HCT116 (cell line): ENCODE results near the gene TNRC6A. TPM values are rescaled to one million over a fixed set of nuclear protein-coding genes. Genes with fewer than 3 reads are reported as not detected.

Experiments
- ATAC-seq: fragments of 200-7000 bp; cut with Tn5 transposase; 2 replicates; pipeline ENCODE4 v1.9.1; 2020; ENCODE audit warnings: mild to moderate bottlenecking, moderate library complexity
- BruUV-seq: library from RNA; stranded (reverse); fragments of 400-500 nt; replicated peaks from 2 replicates; lab custom pipeline; 2021; lab: Mats Ljungman, UMichigan
- CTCF ChIA-PET: fragments of 300-600 bp; sonication (Branson Sonifier 250); formaldehyde crosslinking; loops from one replicate; lab custom pipeline; 2021; ENCODE audit warnings: antibody characterized with exemption; lab: Charles Lee
- POLR2A ChIA-PET: fragments of 300-600, 350-600 bp; sonication (Branson Sonifier 250); formaldehyde crosslinking; loops from one replicate; lab custom pipeline; 2021; ENCODE audit warnings: antibody characterized with exemption; lab: Charles Lee
- RAD21 ChIA-PET, 2 experiments: fragments of 300-600 bp; sonication (Branson Sonifier 250); formaldehyde crosslinking; loops; one replicate each; lab custom pipeline; 2023; ENCODE audit warnings: low total read pairs in 2 of 2; ENCODE audit not compliant: uncharacterized antibody in 2 of 2, unreplicated experiment in 2 of 2, low non-redundant PET in 1 of 2; lab: Charles Lee
- DNase-seq: peaks from one replicate; pipeline ENCODE4 v3.0.0-alpha.2; 2010; ENCODE audit warnings: low read depth, low spot score
- H2AFZ ChIP-seq: fragments of 200-600 bp; shearing (Covaris generic), sonication (generic); 2 replicates; pipeline ENCODE4 v1.6.1; 2017; ENCODE audit warnings: low read depth, mixed run types, mixed read lengths, antibody characterized with exemption, low read length; ENCODE audit not compliant: poor library complexity, severe bottlenecking
- H3K27ac ChIP-seq: 2 replicates; pipeline ENCODE4 v1.5.1; 2012; ENCODE audit warnings: low read depth, low read length
- H3K27me3 ChIP-seq: fragments of 200-600 bp; sonication (generic); 2 replicates; pipeline ENCODE4 v1.6.1; 2016; ENCODE audit warnings: mixed run types, low read length, mixed read lengths; ENCODE audit not compliant: insufficient read depth
- H3K36me3 ChIP-seq, 2 experiments: fragments of 200-500 bp in 1 of 2; fragments of 200-600 bp in 1 of 2; sonication (Bioruptor generic) in 1 of 2; sonication (generic) in 1 of 2; 2 replicates each; pipeline versions ENCODE4 v1.5.1 to v1.6.1; 2014 to 2016; ENCODE audit warnings: low read length in 2 of 2, inconsistent platforms in 1 of 2, mixed read lengths in 1 of 2, mixed run types in 1 of 2; ENCODE audit not compliant: insufficient read depth in 2 of 2, control insufficient read depth in 1 of 2
- H3K4me1 ChIP-seq, 2 experiments: fragments of 200-600 bp in 1 of 2; sonication (generic) in 1 of 2; 2 replicates each; pipeline versions ENCODE4 v1.5.1 to v1.6.1; 2012 to 2017; ENCODE audit warnings: low read length in 2 of 2, inconsistent platforms in 1 of 2, mild to moderate bottlenecking in 1 of 2, mixed read lengths in 1 of 2, mixed run types in 1 of 2, moderate library complexity in 1 of 2; ENCODE audit not compliant: insufficient read depth in 2 of 2, control insufficient read depth in 1 of 2
- H3K4me2 ChIP-seq: fragments of 200-600 bp; sonication (generic); 2 replicates; pipeline ENCODE4 v1.6.1; 2017; ENCODE audit warnings: mixed run types, low read length, mixed read lengths
- H3K4me3 ChIP-seq, 2 experiments: fragments of 200-600 bp in 1 of 2; sonication (generic) in 1 of 2; replicated peaks in 1 of 2; 2 replicates each; pipeline ENCODE4 v1.5.1; 2011 to 2016; ENCODE audit warnings: low read length in 2 of 2, control low read depth in 1 of 2, low read depth in 1 of 2, mild to moderate bottlenecking in 1 of 2, mixed read lengths in 1 of 2, mixed run types in 1 of 2
- H3K79me2 ChIP-seq: fragments of 200-600 bp; sonication (generic); 2 replicates; pipeline ENCODE4 v1.6.1; 2017; ENCODE audit warnings: mild to moderate bottlenecking, mixed run types, low read length, moderate library complexity, mixed read lengths; ENCODE audit not compliant: insufficient read depth
- H3K9ac ChIP-seq: fragments of 200-600 bp; sonication (generic); 2 replicates; pipeline ENCODE4 v1.6.1; 2016; ENCODE audit warnings: low read length, mixed read lengths
- H3K9me2 ChIP-seq: fragments of 200-600 bp; sonication (generic), shearing (Covaris generic); 2 replicates; pipeline ENCODE4 v1.6.1; 2017; ENCODE audit warnings: mixed run types, mild to moderate bottlenecking, moderate library complexity; ENCODE audit not compliant: insufficient read depth
- H3K9me3 ChIP-seq, 2 experiments: fragments of 200-500 bp in 1 of 2; fragments of 200-600 bp in 1 of 2; sonication (Bioruptor generic) in 1 of 2; sonication (generic) in 1 of 2; 2 replicates each; pipeline ENCODE4 v1.6.1; 2014 to 2017; ENCODE audit warnings: low read length in 2 of 2, mixed read lengths in 2 of 2, inconsistent platforms in 1 of 2, low read depth in 1 of 2, mild to moderate bottlenecking in 1 of 2, mixed run types in 1 of 2, moderate library complexity in 1 of 2; ENCODE audit not compliant: control insufficient read depth in 1 of 2, insufficient read depth in 1 of 2
- H4K20me1 ChIP-seq: fragments of 200-600 bp; sonication (generic), shearing (Covaris generic); 2 replicates; pipeline ENCODE4 v1.6.1; 2017; ENCODE audit warnings: mixed run types, mild to moderate bottlenecking, moderate library complexity; ENCODE audit not compliant: insufficient read depth
- CTCF ChIP-seq, 3 experiments: fragments of 200-600 bp in 1 of 3; sonication (generic) in 1 of 3; IDR thresholded peaks in 2 of 3; conservative IDR thresholded peaks in 1 of 3; 2 replicates each; pipeline ENCODE4 v1.5.1; 2012 to 2017; ENCODE audit warnings: low read depth in 2 of 3, low read length in 2 of 3, antibody characterized with exemption in 1 of 3, borderline replicate concordance in 1 of 3, control low read depth in 1 of 3, mild to moderate bottlenecking in 1 of 3, mixed read lengths in 1 of 3, mixed run types in 1 of 3, moderate library complexity in 1 of 3; ENCODE audit not compliant: insufficient read depth in 1 of 3
- ELF1 ChIP-seq: IDR thresholded peaks from 2 replicates; pipeline ENCODE4 v1.6.1; 2012; ENCODE audit warnings: low read depth, borderline replicate concordance
- EZH2phosphoT487 ChIP-seq: fragments of 200-600 bp; IDR thresholded peaks from 2 replicates; pipeline ENCODE4 v1.6.1; 2018; ENCODE audit warnings: antibody characterized with exemption, borderline replicate concordance
- FOSL1 ChIP-seq: IDR thresholded peaks from 2 replicates; pipeline ENCODE4 v1.6.1; 2012; ENCODE audit warnings: low read depth
- JUND ChIP-seq: IDR thresholded peaks from 2 replicates; pipeline ENCODE4 v1.6.1; 2012
- MAX ChIP-seq: IDR thresholded peaks from 2 replicates; pipeline ENCODE4 v1.6.1; 2012
- REST ChIP-seq: IDR thresholded peaks from 2 replicates; pipeline ENCODE4 v1.6.1; 2012; ENCODE audit warnings: low read depth
- ZBTB33 ChIP-seq: IDR thresholded peaks from 2 replicates; pipeline ENCODE4 v1.6.1; 2011; ENCODE audit warnings: mild to moderate bottlenecking, low read length, moderate library complexity; ENCODE audit not compliant: insufficient replicate concordance; ENCODE audit errors: extremely low read depth
- ZFX ChIP-seq: fragments of 450-650 bp; IDR thresholded peaks from 2 replicates; pipeline ENCODE4 v1.6.1; 2017
- intact Hi-C: fragments of 100-400 bp; cut with micrococcal nuclease; formaldehyde crosslinking; loops from 2 replicates; pipeline ENCODE4 v1.10.0; 2022
- total RNA-seq: library from RNA; stranded (reverse); gene quantifications from one replicate; pipeline ENCODE4 v1.2.1, GENCODE V29; 2021; ENCODE audit not compliant: unreplicated experiment

Gene TNRC6A
- total RNA-seq, 1 experiment from 2014 or later = 37.0 TPM

- ChIA-PET RAD21 (no interaction called here), POLR2A (no interaction called here), CTCF (no interaction called here)
- Histone ChIP-seq H4K20me1 (peaks cover 6% of the 10 kb centered on the region; the same call in 1 of the 2 replicates), H3K9ac (no peak overlapping the region), H3K27ac (no peak overlapping the region), H3K79me2 (no peaks in the 10 kb centered on the region), H3K36me3 (peaks cover 9 to 17% of the 10 kb centered on the region in 2 experiments; a peak in 3 of 4 replicates), H3K4me2 (no peak overlapping the region), H3K9me3 (no peaks in the 10 kb centered on the region), H3K27me3 (no peaks in the 10 kb centered on the region), H2AFZ (no peak overlapping the region), H3K9me2 (no peaks in the 10 kb centered on the region), H3K4me1 (no peaks in the 10 kb centered on the region), H3K4me3 (no peak overlapping the region)
- intact Hi-C loops = no loop called here
- ATAC-seq (no peak), DNase-seq (no peak)
- TF ChIP-seq JUND = no peak
- no peak for TF ChIP-seq ZFX
- TF ChIP-seq REST = no peak
- no peak for TF ChIP-seq MAX
- no peak for TF ChIP-seq ZBTB33
- no peak for TF ChIP-seq ELF1
- no peak for TF ChIP-seq FOSL1
- TF ChIP-seq EZH2phosphoT487 = no peak
- TF ChIP-seq CTCF (IDR thresholded peaks at IDR 0.05 in 2 of 3, conservative IDR thresholded peaks at IDR 0.05 in 1 of 3; ENCODE audit: borderline replicate concordance in 1 of 3, insufficient read depth in 1 of 3, low read depth in 2 of 3, low read length in 2 of 3) = no peak
- no TSS peak for BruUV-seq
Observed at GRCh38 chr16:24826817-24827566, 97.5 kb downstream of the TNRC6A start.
